Naive B cell (primary cell): ENCODE data around the gene SLC35B2. TPM values are rescaled to one million over a fixed set of nuclear protein-coding genes. Genes with fewer than 3 reads are reported as not detected.

Source experiments
- ATAC-seq, 2 donors: fragments of 150-1000 bp; cut with Tn5 transposase; 2 replicates each; pipeline ENCODE4 v1.10.0; 2021; ENCODE audit warnings: low read depth in 2 of 2, mild to moderate bottlenecking in 2 of 2, moderate library complexity in 2 of 2
- DNase-seq: peaks from one replicate; pipeline ENCODE4 v3.0.0; 2022
- H3K27ac Mint-ChIP-seq, 6 donors: one replicate each; pipeline ENCODE4 v1.8.0; 2020 to 2022; ENCODE audit warnings: mild to moderate bottlenecking in 6 of 6, mixed read lengths in 6 of 6, moderate library complexity in 5 of 6, inconsistent platforms in 2 of 6
- H3K27me3 Mint-ChIP-seq, 3 donors: one replicate each; pipeline ENCODE4 v1.8.0; 2021 to 2022; ENCODE audit warnings: mixed read lengths in 3 of 3, mild to moderate bottlenecking in 1 of 3
- H3K36me3 Mint-ChIP-seq, 2 donors: one replicate each; pipeline ENCODE4 v1.8.0; 2020 to 2022; ENCODE audit warnings: mixed read lengths in 2 of 2, inconsistent platforms in 1 of 2, mild to moderate bottlenecking in 1 of 2
- H3K4me1 Mint-ChIP-seq, 3 donors: one replicate each; pipeline ENCODE4 v1.8.0; 2020 to 2022; ENCODE audit warnings: mixed read lengths in 3 of 3, inconsistent platforms in 1 of 3, mild to moderate bottlenecking in 1 of 3, moderate library complexity in 1 of 3
- H3K4me3 Mint-ChIP-seq, 8 donors: one replicate each; pipeline ENCODE4 v1.8.0; 2020 to 2022; ENCODE audit warnings: mild to moderate bottlenecking in 8 of 8, mixed read lengths in 8 of 8, moderate library complexity in 8 of 8, inconsistent platforms in 2 of 8
- H3K9me3 Mint-ChIP-seq, 7 donors: one replicate each; pipeline ENCODE4 v1.8.0; 2020 to 2022; ENCODE audit warnings: mixed read lengths in 7 of 7, mild to moderate bottlenecking in 5 of 7, inconsistent platforms in 2 of 7, moderate library complexity in 1 of 7
- polyA plus RNA-seq, 6 donors: library from polyadenylated mRNA; unstranded; fragments of 300-500 nt; fragmentation: Illumina TruSeq; gene quantifications; one replicate each; pipeline ENCODE4 v1.2.3, GENCODE V29; 2021; ENCODE audit warnings: low read depth in 6 of 6

SLC35B2 gene
- polyA plus RNA-seq, 6 donors from 2014 or later, result 24.2 to 38.6 (median 27.2) TPM

GRCh38 chr6:44297063-44298038 is 40.0 kb upstream of the SLC35B2 start:
- peak; percentile 86 to 91 for ATAC-seq
- peak; percentile 35 for DNase-seq
- Mint-ChIP-seq H3K4me1 (peaks cover 10 to 20% (median 18%) of the 10 kb centered on the region in 3 donors), H3K4me3 (peak overlapping the region in 7 of 8 donors; percentile 42 to 80 (median 58)), H3K27ac (peak overlapping the region in 2 of 6 donors; percentile 47 to 74), H3K27me3 (peaks cover 33 to 55% (median 43%) of the 10 kb centered on the region in 3 donors), H3K36me3 (peaks cover 0 to 26% of the 10 kb centered on the region in 2 donors), H3K9me3 (peaks cover 0 to 3% (median 0%) of the 10 kb centered on the region in 7 donors)

- Mint-ChIP-seq H3K9me3 (peaks cover 0 to 3% (median 0%) of the 10 kb centered on the region in 7 donors), H3K4me1 (peaks cover 10 to 18% (median 15%) of the 10 kb centered on the region in 3 donors), H3K27ac (peak overlapping the region in 1 of 6 donors; percentile 54), H3K36me3 (peaks cover 0 to 8% of the 10 kb centered on the region in 2 donors), H3K4me3 (no peak overlapping the region), H3K27me3 (peaks cover 46 to 77% (median 66%) of the 10 kb centered on the region in 3 donors)
- DNase-seq (no peak), ATAC-seq (no peak)
Measured at GRCh38 chr6:44294832-44295791, 37.8 kb upstream of the SLC35B2 start.

GRCh38 chr6:44292661-44293365 is 35.5 kb upstream of the SLC35B2 start:
- DNase-seq, result no peak
- no peak overlapping the region for H3K4me3 Mint-ChIP-seq
- H3K27me3 Mint-ChIP-seq, result peaks cover 58 to 81% (median 67%) of the 10 kb centered on the region in 3 donors
- H3K27ac Mint-ChIP-seq, result no peak overlapping the region
- ATAC-seq, result no peak
- peaks cover 10 to 13% (median 11%) of the 10 kb centered on the region in 3 donors for H3K4me1 Mint-ChIP-seq
- peaks cover 0 to 3% (median 0%) of the 10 kb centered on the region in 7 donors for H3K9me3 Mint-ChIP-seq
- H3K36me3 Mint-ChIP-seq, result no peaks in the 10 kb centered on the region

GRCh38 chr6:44291841-44292240 is 34.5 kb upstream of the SLC35B2 start:
- peaks cover 0 to 3% (median 0%) of the 10 kb centered on the region in 7 donors for H3K9me3 Mint-ChIP-seq
- ATAC-seq, result no peak
- H3K36me3 Mint-ChIP-seq, result no peaks in the 10 kb centered on the region
- DNase-seq, result no peak
- peak overlapping the region in 1 of 6 donors; percentile 83 for H3K27ac Mint-ChIP-seq
- no peak overlapping the region for H3K4me3 Mint-ChIP-seq
- H3K4me1 Mint-ChIP-seq, result peaks cover 5 to 6% (median 6%) of the 10 kb centered on the region in 3 donors
- H3K27me3 Mint-ChIP-seq, result peaks cover 64 to 82% (median 74%) of the 10 kb centered on the region in 3 donors

GRCh38 chr6:44289726-44290260 is 32.5 kb upstream of the SLC35B2 start:
- no peak for ATAC-seq
- H3K27me3 Mint-ChIP-seq, result peaks cover 51 to 81% (median 71%) of the 10 kb centered on the region in 3 donors

GRCh38 chr6:44286747-44287146 is 29.4 kb upstream of the SLC35B2 start:
- no peak overlapping the region for H3K27ac Mint-ChIP-seq
- no peaks in the 10 kb centered on the region for H3K4me1 Mint-ChIP-seq
- H3K27me3 Mint-ChIP-seq, result peaks cover 43 to 82% (median 72%) of the 10 kb centered on the region in 3 donors
- no peak for DNase-seq
- no peak for ATAC-seq
- H3K4me3 Mint-ChIP-seq, result no peak overlapping the region
- H3K36me3 Mint-ChIP-seq, result no peaks in the 10 kb centered on the region
- H3K9me3 Mint-ChIP-seq, result no peaks in the 10 kb centered on the region

More at GRCh38 chr6:44289726-44290260, 32.5 kb upstream of the SLC35B2 start:
- Mint-ChIP-seq H3K4me1 (no peaks in the 10 kb centered on the region), H3K27ac (peak overlapping the region in 1 of 6 donors; percentile 52), H3K36me3 (no peaks in the 10 kb centered on the region), H3K4me3 (no peak overlapping the region), H3K9me3 (no peaks in the 10 kb centered on the region)
- no peak for DNase-seq

GRCh38 chr6:44286285-44286565 is 28.9 kb upstream of the SLC35B2 start:
- Mint-ChIP-seq H3K4me3 (no peak overlapping the region), H3K27me3 (peaks cover 43 to 77% (median 67%) of the 10 kb centered on the region in 3 donors), H3K36me3 (no peaks in the 10 kb centered on the region), H3K27ac (no peak overlapping the region), H3K4me1 (no peaks in the 10 kb centered on the region), H3K9me3 (no peaks in the 10 kb centered on the region)
- ATAC-seq (no peak), DNase-seq (no peak)

- Mint-ChIP-seq H3K27ac (no peak overlapping the region), H3K36me3 (no peaks in the 10 kb centered on the region), H3K27me3 (peaks cover 40 to 76% (median 67%) of the 10 kb centered on the region in 3 donors), H3K4me3 (no peak overlapping the region), H3K4me1 (no peaks in the 10 kb centered on the region), H3K9me3 (no peaks in the 10 kb centered on the region)
- ATAC-seq (no peak), DNase-seq (no peak)
Measured at GRCh38 chr6:44285552-44286284, 28.4 kb upstream of the SLC35B2 start.

- Mint-ChIP-seq H3K36me3 (no peaks in the 10 kb centered on the region), H3K4me1 (no peaks in the 10 kb centered on the region), H3K9me3 (no peaks in the 10 kb centered on the region), H3K4me3 (no peak overlapping the region), H3K27me3 (peaks cover 34 to 76% (median 62%) of the 10 kb centered on the region in 3 donors), H3K27ac (no peak overlapping the region)
- ATAC-seq, result no peak
- DNase-seq, result no peak
Measured at GRCh38 chr6:44284867-44285266, 27.5 kb upstream of the SLC35B2 start.

- H3K4me1 Mint-ChIP-seq, result no peaks in the 10 kb centered on the region
- H3K4me3 Mint-ChIP-seq, result no peak overlapping the region
- ATAC-seq (no peak), DNase-seq (no peak)
- H3K9me3 Mint-ChIP-seq, result no peaks in the 10 kb centered on the region
- peak overlapping the region in 1 of 6 donors; percentile 12 for H3K27ac Mint-ChIP-seq
- H3K36me3 Mint-ChIP-seq, result no peaks in the 10 kb centered on the region
- H3K27me3 Mint-ChIP-seq, result peaks cover 33 to 77% (median 63%) of the 10 kb centered on the region in 3 donors
Measured at GRCh38 chr6:44284121-44284520, 26.8 kb upstream of the SLC35B2 start.

- peaks cover 34 to 76% (median 61%) of the 10 kb centered on the region in 3 donors for H3K27me3 Mint-ChIP-seq
- DNase-seq, result no peak
- no peak overlapping the region for H3K4me3 Mint-ChIP-seq
- H3K9me3 Mint-ChIP-seq, result no peaks in the 10 kb centered on the region
- no peaks in the 10 kb centered on the region for H3K36me3 Mint-ChIP-seq
- no peak for ATAC-seq
- H3K27ac Mint-ChIP-seq, result no peak overlapping the region
- H3K4me1 Mint-ChIP-seq, result peaks cover 0 to 9% (median 4%) of the 10 kb centered on the region in 3 donors
Measured at GRCh38 chr6:44278774-44279697, 21.7 kb upstream of the SLC35B2 start.
